Kidney (tissue), 14 donors: ENCODE data around the gene PNLDC1. TPM values are rescaled to one million over a fixed set of nuclear protein-coding genes. Genes with fewer than 3 reads are reported as not detected.
"Not testable (repeated sequence)": the region's sequence is repeated elsewhere in the genome, so short reads cannot be mapped to it uniquely, and the experiment has no call there.

ENCODE experiments used
- DNase-seq, 5 donors: peaks; one replicate each; pipeline ENCODE4 v3.0.0-alpha.2; 2013 to 2020
- FAIRE-seq: peaks from 2 replicates; lab custom pipeline; 2012; peaks lifted over from hg19 to GRCh38; lab: Jason Lieb, UNC
- H3K27ac ChIP-seq, 2 donors: one replicate each; pipeline ENCODE4 v1.7.0; 2013; ENCODE audit warnings: low read depth in 2 of 2, low read length in 2 of 2, inconsistent platforms in 1 of 2
- H3K27me3 ChIP-seq: one replicate; pipeline ENCODE4 v1.7.1; 2013; ENCODE audit warnings: low read length, inconsistent platforms; ENCODE audit not compliant: control insufficient read depth, insufficient read depth
- H3K36me3 ChIP-seq, 3 donors: one replicate each; pipeline versions ENCODE4 v1.7.0 to v1.7.1; 2013; ENCODE audit warnings: low read length in 3 of 3, control low read depth in 1 of 3, inconsistent platforms in 1 of 3; ENCODE audit not compliant: insufficient read depth in 3 of 3, control insufficient read depth in 2 of 3
- H3K4me1 ChIP-seq, 3 donors: one replicate each; pipeline versions ENCODE4 v1.7.0 to v1.7.1; 2013; ENCODE audit warnings: low read length in 3 of 3, inconsistent platforms in 1 of 3, low read depth in 1 of 3; ENCODE audit not compliant: control insufficient read depth in 2 of 3, insufficient read depth in 2 of 3
- H3K4me3 ChIP-seq, 3 donors: one replicate each; pipeline versions ENCODE4 v1.7.0 to v1.8.1; 2013; ENCODE audit warnings: low read length in 3 of 3, control low read depth in 1 of 3, inconsistent platforms in 1 of 3
- H3K9ac ChIP-seq, 3 donors: one replicate each; pipeline versions ENCODE4 v1.7.0 to v1.7.1; 2013; ENCODE audit warnings: low read length in 3 of 3, control low read depth in 1 of 3, inconsistent platforms in 1 of 3
- H3K9me3 ChIP-seq, 3 donors: one replicate each; pipeline versions ENCODE4 v1.7.0 to v1.7.1; 2013; ENCODE audit warnings: low read length in 3 of 3, control low read depth in 1 of 3, inconsistent platforms in 1 of 3; ENCODE audit not compliant: control insufficient read depth in 2 of 3, insufficient read depth in 1 of 3
- intact Hi-C: fragments of 100-400 bp; cut with DNase I; formaldehyde crosslinking; loops from one replicate; pipeline ENCODE4 v1.11.1; 2022
- polyA plus RNA-seq: library from polyadenylated mRNA; stranded (reverse); fragments of 350-450 nt; fragmentation: Illumina TruSeq; extraction: RNeasy Lipid Tissue Mini Kit (QIAGEN cat#74804); gene quantifications from one replicate; pipeline ENCODE4 v1.2.3, GENCODE V29; 2014; ENCODE audit warnings: low read depth, low replicate concordance; ENCODE audit not compliant: insufficient read depth
- total RNA-seq: library from RNA; stranded (reverse); fragmentation: NEBNext Ultra II Directional; extraction: Animal tissue kit (Norgen Biotek cat#: 25700); gene quantifications from one replicate; pipeline ENCODE4 v1.2.1, GENCODE V29; 2021
- TF ChIP-seq, protein P1 (sequence below): IDR thresholded peaks from 3 replicates; pipeline ENCODE4 v1.5.1; 2012; ENCODE audit warnings: mild to moderate bottlenecking, moderate library complexity, borderline replicate concordance; ENCODE audit not compliant: insufficient read depth; ENCODE audit errors: extremely low read depth
- donor health status: control.
- donor health status: control.
- donor health status: control.
- donor health status: control.
- donor health status: control.
- donor health status: DM: yes; HTN: yes; CAD: no.
- donor health status: Normal renal cell carcinoma (clear cell type).

Gene PNLDC1
- total and polyA plus RNA-seq, 2 donors from 2014 or later, result 0.34 TPM; not detected in 1

DNA sequence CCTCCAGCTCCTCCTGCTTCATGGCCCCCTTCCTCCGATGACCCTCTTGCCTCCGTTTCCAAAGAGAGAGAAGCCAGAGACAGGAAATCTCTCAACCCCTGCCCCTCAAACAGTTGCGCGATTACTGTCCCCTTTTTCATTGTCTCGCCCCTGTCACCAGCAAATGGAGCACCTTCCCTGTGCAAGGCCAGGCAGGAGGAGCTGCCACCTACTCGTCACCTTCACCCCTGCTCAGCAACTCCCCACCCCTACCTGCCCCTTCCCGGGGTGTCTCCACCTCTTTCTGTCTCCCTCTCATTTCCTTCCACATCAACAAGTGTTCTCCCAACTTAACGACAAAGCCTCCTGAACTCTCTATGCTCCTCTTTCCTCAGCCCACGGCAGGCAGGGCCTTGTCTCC, 13.7 kb downstream of the PNLDC1 start:
- Histone ChIP-seq H3K36me3 (no peaks in the 10 kb centered on the region), H3K4me3 (no peak overlapping the region), H3K27me3 (no peaks in the 10 kb centered on the region), H3K9me3 (no peaks in the 10 kb centered on the region), H3K27ac (no peak overlapping the region), H3K9ac (no peak overlapping the region), H3K4me1 (no peaks in the 10 kb centered on the region)
- no peak for DNase-seq
- intact Hi-C loops, result no loop called here
- no peak for FAIRE-seq
- TF ChIP-seq, protein P1, sequence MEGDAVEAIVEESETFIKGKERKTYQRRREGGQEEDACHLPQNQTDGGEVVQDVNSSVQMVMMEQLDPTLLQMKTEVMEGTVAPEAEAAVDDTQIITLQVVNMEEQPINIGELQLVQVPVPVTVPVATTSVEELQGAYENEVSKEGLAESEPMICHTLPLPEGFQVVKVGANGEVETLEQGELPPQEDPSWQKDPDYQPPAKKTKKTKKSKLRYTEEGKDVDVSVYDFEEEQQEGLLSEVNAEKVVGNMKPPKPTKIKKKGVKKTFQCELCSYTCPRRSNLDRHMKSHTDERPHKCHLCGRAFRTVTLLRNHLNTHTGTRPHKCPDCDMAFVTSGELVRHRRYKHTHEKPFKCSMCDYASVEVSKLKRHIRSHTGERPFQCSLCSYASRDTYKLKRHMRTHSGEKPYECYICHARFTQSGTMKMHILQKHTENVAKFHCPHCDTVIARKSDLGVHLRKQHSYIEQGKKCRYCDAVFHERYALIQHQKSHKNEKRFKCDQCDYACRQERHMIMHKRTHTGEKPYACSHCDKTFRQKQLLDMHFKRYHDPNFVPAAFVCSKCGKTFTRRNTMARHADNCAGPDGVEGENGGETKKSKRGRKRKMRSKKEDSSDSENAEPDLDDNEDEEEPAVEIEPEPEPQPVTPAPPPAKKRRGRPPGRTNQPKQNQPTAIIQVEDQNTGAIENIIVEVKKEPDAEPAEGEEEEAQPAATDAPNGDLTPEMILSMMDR, result no peak

DNA sequence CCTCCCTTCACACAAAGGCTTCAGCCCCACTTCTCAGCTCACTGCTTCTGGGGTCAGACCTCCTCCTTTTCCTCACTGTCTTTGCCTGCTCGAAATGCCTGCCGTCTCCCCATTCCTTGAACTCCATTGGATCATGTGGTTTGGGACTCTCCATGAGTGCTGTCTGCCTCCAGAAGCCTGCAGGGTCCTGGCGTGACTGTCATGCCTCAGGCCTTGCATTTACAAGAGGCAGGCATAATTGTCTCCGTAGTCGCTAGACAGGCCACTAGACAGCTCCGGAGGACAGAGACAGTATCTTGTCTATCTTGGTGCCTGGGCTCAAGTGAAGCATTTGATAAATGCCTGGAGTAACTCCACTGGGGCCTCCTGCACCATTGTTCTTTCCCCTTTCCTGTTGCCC, 15.3 kb downstream of the PNLDC1 start:
- Histone ChIP-seq H3K4me3 (no peak overlapping the region), H3K27me3 (no peaks in the 10 kb centered on the region), H3K36me3 (no peaks in the 10 kb centered on the region), H3K9ac (no peak overlapping the region), H3K9me3 (no peaks in the 10 kb centered on the region), H3K4me1 (no peaks in the 10 kb centered on the region), H3K27ac (no peak overlapping the region)
- intact Hi-C loops, result no loop called here
- FAIRE-seq, result no peak
- TF ChIP-seq, protein P1, result no peak
- DNase-seq, result no peak

DNA sequence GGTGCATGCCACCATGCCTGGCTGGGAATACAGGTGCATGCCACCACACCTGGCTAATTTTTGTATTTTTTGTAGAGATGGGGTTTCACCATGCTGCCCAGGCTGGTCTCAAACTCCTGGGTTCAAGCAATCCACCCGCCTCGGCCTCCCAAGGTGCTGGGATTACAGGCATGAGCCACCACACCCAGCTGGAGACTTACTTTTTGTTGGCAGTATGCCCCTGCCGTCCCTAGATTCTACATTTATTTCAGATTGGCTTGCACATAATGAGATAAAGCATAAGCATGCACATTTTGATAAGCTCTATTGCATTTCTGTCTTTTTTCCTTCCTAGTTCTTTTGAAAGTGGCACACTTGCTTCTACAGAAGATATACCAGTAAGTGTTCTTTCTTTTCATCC, 16.7 kb downstream of the PNLDC1 start:
- FAIRE-seq, intact Hi-C loops, H3K36me3 ChIP-seq, H3K27me3 ChIP-seq, H3K4me3 ChIP-seq, H3K9me3 ChIP-seq, H3K27ac ChIP-seq, DNase-seq, H3K9ac ChIP-seq, H3K4me1 ChIP-seq: not testable (repeated sequence)

DNA sequence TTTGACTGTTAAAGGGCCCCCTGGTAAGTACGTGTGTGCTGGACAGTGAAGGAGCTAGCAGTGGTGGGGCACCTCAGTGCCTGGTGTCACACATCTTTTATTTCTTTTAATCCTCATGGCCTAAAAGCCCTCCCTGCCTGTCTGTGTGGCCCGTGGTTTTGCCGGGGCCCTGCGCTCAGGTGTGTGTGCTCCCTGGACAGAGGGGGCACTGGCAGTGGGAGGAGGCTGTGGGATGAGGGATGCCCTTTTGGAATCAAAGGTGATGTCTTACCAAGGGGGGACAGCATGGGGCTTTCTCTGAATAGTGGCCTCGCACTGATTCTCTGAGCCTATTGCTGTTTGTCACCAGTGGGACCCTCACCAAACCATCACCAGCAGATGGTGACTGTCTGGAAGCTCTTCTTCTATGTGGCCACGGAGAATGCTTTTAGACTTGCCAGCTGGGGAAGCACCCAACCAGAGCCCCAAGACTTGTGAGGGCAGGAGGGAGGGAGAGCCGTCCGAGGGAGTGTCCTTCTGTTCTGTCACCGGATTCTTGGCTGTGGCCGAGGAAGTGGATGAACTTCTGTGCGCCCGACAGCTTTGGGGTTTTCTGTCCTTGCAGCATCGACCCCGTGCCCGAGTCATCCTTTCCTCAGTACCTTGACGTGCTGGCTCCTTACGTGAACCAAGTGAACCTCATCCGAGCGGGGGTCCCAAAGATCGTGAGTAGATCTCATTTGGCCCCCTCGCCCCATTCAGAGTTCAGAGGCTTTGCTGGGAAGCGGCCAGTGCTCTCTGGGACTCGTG, 18.1 kb downstream of the PNLDC1 start:
- no peak overlapping the region for H3K4me3 ChIP-seq
- no peaks in the 10 kb centered on the region for H3K4me1 ChIP-seq
- H3K36me3 ChIP-seq, result no peaks in the 10 kb centered on the region
- H3K27ac ChIP-seq, result no peak overlapping the region
- H3K9me3 ChIP-seq, result no peaks in the 10 kb centered on the region
- no peak overlapping the region for H3K9ac ChIP-seq
- intact Hi-C loops, result no loop called here
- DNase-seq (no peak), FAIRE-seq (no peak)
- TF ChIP-seq, protein P1, result no peak
- no peaks in the 10 kb centered on the region for H3K27me3 ChIP-seq
